Posterior cingulate gyrus (tissue), 11 donors: ENCODE results near the gene UBE2L5.

Experiments used
- DNase-seq, 10 donors: peaks; one replicate each; pipeline versions ENCODE4 v3.0.0 to v3.0.0-alpha.2; 2020 to 2021; ENCODE audit warnings: mixed read lengths in 3 of 10
- intact Hi-C: fragments of 100-400 bp; cut with DNase I; formaldehyde crosslinking; loops from one replicate; pipeline ENCODE4 v1.15.1; 2023

UBE2L5 gene

DNA sequence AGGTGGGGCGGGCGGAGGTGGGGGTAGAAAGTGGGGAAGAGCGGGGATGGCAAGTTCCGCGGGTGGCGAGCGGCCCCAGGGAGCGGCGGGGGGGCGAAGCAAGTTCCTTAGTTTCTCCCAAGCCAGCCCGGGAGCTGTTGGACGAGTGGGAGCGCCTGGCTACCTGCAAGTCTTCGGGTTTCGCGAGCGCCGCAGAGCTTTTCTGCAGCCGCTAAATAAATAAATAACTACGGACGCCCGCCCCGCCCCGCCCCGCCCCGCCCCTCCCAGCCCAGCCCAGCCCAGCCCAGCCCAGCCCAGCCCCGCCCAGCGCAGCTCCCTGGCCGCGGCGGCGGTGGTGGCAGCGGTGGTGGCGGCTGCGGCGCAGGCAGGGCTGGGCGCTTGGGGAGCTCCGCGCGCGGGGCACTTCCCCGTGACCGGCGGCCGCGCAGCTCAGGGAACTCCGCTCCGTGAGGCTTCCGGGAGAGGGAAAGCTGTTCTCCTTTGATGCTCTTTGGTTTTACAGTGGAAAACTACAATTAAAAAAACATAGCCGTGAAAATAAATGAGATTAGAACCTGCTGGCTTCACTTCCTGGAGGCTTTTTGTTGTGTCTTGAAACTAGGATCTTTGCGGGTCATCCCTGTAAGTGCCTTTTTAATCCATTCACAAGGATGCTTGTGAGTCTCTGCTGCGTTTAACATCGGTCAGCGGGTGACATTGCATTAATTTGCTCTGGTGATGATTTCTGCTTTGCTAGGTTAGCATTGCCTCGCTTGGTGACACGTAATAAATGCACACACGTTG lies at the start of gene UBE2L5:
UBE2L5 (plus strand) TSS at position 440 of the 786 bp plus-strand sequence. CDS start 5,498 bp downstream, outside the sequence.
- intact Hi-C loops = loop anchor here (2.0 kb wide), 1 partner anchor 43 kb away; the partner anchor contains the start of gene HMGB1
- DNase-seq = peak; percentile 57 to 96 (median 72)

DNA sequence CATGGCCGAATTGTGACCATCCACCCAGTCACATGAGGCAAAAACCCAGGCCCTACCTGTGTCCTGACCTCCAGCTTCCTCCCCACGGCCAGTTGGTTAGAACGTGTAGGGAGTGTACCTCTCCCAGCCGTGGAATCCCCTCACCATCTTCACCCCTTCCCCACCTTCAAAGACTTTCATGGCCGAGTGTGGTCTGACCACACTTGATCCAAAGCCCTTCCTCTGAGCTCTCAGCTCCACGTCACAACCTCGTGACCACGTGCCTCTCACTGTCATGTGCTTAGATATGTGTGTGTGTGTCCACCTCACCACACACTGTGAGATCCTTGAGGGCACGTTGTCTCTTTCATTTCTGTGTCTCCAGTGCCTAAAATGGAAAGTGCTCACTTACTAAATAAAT lies 48.6 kb upstream of the UBE2L5 start:
- no peak for DNase-seq
- intact Hi-C loops = no loop called here

- no peak for DNase-seq
- intact Hi-C loops = no loop called here
Measured at GRCh38 chr13:30375265-30375835, 46.9 kb upstream of the UBE2L5 start.

DNA sequence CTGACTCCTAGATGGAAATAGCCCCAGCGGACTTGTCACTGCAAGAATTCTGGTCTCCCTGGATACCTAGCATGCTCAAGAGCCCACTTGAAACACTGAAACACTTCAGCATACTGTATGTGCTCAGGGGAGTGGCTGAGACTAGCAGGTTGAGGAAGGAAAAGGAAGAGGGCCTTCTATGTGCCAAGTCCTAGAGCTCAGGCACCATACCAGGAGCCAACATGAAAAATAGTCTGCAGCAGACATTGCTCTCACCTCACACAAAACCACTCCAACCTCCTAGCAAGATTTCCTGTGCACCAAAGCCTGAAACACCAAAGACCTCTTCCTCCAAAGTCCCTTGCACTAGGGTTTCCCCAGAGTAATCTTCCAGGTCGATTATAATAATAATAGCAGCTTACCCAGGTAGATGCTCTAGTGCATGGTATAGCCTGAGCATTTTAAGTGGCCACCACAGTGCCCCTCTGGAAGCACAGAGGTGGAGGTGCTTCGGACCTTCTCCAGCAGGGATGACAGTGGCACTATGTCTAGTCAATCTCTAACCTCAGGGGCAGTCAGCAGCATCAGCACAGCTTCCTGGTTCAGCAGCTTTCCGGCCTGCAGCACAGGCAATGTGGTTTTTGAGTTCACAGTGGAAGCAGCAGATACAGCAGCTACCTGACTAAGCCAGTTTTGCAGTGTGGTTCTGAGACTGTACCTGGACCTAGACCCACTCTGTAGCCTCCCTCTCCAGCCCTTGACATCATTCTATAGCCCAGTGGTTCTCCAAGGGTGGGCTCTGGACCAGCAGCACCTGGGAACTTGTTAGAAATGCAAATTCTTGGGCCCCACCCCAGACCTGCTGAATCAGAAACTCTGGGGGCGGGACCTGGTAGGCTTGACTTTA lies 45.6 kb upstream of the UBE2L5 start:
- intact Hi-C loops = no loop called here

GRCh38 chr13:30377312-30377685 lies 45.0 kb upstream of the UBE2L5 start:
- DNase-seq = no peak
- intact Hi-C loops = no loop called here

More for the DNA sequence above, 45.6 kb upstream of the UBE2L5 start:
- no peak for DNase-seq

DNA sequence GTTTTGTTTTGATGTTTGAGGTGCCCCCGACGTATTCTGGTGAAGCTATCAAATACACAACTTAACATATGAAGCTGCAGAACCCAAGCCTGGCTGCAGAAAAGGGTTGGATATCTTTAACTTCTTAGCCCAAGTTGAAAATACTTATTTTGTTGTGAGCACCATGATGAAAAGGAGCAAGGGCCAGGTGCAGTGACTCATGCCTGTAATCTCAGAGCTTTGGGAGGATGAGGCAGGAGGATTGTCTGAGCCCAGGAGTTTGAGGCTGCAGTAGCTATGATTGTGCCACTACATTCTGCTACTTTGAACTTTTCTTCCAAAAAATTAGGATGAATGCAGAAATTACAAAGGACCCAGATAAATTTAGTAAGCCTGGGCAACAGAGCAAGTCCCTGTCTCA lies 44.1 kb upstream of the UBE2L5 start:
- no peak for DNase-seq
- intact Hi-C loops = no loop called here

DNA sequence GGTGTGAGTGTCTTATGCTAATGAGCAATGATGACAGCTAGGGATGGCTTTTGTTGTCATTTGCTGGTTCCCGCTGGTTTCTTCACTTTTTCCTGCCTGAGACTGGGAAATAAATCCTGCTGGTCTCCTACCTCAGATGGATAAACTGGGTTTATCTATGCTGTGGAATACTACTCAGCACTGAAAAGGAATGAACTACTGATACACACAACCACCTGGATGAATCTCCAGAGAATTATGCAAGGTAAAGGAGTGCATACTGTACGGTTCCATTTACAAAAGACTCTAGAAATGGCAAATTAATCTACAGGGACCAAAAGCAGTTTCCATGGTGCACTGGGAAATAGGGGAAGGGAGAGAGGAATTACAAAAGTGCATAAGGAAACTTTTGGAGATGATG lies 41.2 kb upstream of the UBE2L5 start:
- intact Hi-C loops = no loop called here
- DNase-seq = no peak

- intact Hi-C loops = no loop called here
- DNase-seq = no peak
Measured at GRCh38 chr13:30382836-30383525, 39.3 kb upstream of the UBE2L5 start.

- intact Hi-C loops = no loop called here
Measured at GRCh38 chr13:30388406-30389283, 33.6 kb upstream of the UBE2L5 start.

DNA sequence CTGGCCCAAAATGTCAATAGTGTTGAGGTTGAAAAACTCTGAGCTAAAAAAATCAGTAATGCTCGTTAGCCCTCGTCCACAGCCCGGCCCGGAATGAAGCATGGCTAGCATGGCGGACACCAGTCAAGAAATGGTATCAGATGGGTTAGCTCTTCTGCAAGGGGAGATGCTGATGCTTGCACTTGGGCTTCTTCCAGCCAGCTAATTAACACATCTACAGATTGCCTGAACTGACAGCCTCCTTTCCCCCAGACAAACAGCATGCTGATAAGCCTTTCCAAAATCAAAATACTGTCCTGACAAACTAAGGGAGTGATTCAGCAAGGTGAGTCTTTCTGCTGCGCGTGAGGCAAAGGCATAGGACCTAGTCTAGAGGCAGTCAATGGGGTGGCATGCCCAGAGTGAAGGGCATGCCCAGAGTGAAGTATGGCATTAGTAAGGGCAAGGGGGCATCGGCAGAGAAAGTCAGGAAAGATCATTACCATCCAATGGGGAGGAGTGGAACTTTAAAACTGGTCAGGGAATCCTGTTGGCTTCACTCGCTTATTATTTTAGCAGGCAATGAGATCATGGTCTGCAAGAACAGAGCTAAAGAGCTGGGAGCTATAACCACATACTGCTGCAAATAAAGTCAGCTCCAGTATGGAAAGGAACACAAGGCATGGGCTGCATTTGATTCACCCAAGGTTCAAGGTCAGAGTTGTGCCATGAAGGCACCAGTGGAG lies 30.2 kb upstream of the UBE2L5 start:
- intact Hi-C loops = no loop called here
- no peak for DNase-seq

More at GRCh38 chr13:30388406-30389283, 33.6 kb upstream of the UBE2L5 start:
- DNase-seq = no peak

DNA sequence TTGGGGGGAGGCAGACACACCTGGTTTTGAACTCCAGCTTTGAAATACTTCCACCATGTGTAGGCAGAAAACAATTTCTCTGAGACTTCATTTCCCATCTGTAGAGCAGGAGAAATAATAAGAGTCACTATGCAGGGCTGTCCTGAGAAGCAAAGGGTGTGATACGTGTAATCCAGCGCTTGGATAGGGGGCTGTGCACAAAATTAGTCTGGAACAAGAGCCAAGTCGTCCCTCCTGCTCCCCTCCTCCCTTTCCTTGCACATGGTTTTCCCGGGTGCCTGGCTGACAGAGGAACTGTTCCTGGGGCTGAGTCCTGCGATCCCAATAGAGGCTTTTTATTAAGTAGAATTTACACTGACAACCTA lies 29.6 kb upstream of the UBE2L5 start:
- intact Hi-C loops = no loop called here
- no peak for DNase-seq

DNA sequence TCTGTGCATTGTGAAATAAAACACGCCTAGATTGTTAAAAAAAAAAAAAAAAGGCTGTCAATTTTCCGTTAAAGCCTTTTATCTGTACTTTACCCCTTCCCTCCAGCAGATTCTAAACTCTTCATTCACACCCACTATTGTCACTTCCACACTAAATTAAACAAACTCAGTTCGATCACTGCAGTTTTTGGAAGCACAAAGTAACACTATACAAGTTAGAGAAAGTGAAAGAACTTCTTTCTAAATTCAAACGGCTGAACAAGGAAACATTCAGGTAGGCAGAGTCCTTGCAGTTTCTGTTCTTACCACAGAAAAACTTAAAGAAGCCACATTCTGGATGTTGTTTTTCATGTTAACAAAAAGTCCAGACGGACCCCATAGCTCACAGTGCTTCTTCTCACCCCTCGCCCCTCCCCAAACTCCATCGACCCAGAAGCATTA lies 27.5 kb upstream of the UBE2L5 start:
- intact Hi-C loops = loop anchor here (1.0 kb wide), 1 partner anchor 86 kb away; no protein-coding TSS in a partner anchor
- no peak for DNase-seq

- intact Hi-C loops = no loop called here
- peak; percentile 78 to 98 (median 90) for DNase-seq
Measured at GRCh38 chr13:30395192-30396158, 26.8 kb upstream of the UBE2L5 start.

- DNase-seq = no peak
- intact Hi-C loops = no loop called here
Measured at GRCh38 chr13:30396434-30397075, 25.7 kb upstream of the UBE2L5 start.

- intact Hi-C loops = no loop called here
- no peak for DNase-seq
Measured at GRCh38 chr13:30398601-30399072, 23.7 kb upstream of the UBE2L5 start.

GRCh38 chr13:30400376-30400775 lies 21.9 kb upstream of the UBE2L5 start:
- intact Hi-C loops = no loop called here
- no peak for DNase-seq

GRCh38 chr13:30401347-30401746 lies 20.9 kb upstream of the UBE2L5 start:
- DNase-seq = no peak
- intact Hi-C loops = no loop called here
